Pancreas (tissue), 10 donors: ENCODE results near the gene HOXA13. TPM values are rescaled to one million over a fixed set of nuclear protein-coding genes. Genes with fewer than 3 reads are reported as not detected.
A peak's percentile ranks its signal among the peaks of the same experiment; 100 is the strongest.

ENCODE experiments used
- ATAC-seq, 4 donors: fragments of 200-7000 bp; cut with Tn5 transposase; one replicate each; pipeline versions ENCODE4 v1.8.0 to v1.9.1; 2020; ENCODE audit warnings: mild to moderate bottlenecking in 4 of 4, moderate library complexity in 4 of 4
- DNase-seq, 6 donors: peaks; one replicate each; pipeline ENCODE4 v3.0.0-alpha.2; 2020
- FAIRE-seq: peaks from 2 replicates; lab custom pipeline; 2012; peaks lifted over from hg19 to GRCh38; lab: Jason Lieb, UNC
- H3K27ac ChIP-seq, 4 donors: fragments of 200-600 bp; sonication (generic); 1 replicate in 3 of 4; 2 replicates in 1 of 4; pipeline versions ENCODE4 v1.5.0 to v1.8.0; 2020
- H3K27me3 ChIP-seq, 4 donors: fragments of 200-600 bp; one replicate each; pipeline ENCODE4 v1.8.0; 2021
- H3K36me3 ChIP-seq, 3 donors: fragments of 200-600 bp; sonication (generic) in 1 of 3; one replicate each; pipeline versions ENCODE4 v1.5.0 to v1.8.0; 2020 to 2021
- H3K4me1 ChIP-seq, 3 donors: fragments of 200-600 bp; one replicate each; pipeline ENCODE4 v1.8.0; 2021
- H3K4me3 ChIP-seq, 4 donors: fragments of 200-600 bp; sonication (generic) in 2 of 4; one replicate each; pipeline versions ENCODE4 v1.5.0 to v1.8.0; 2020 to 2021
- H3K9me3 ChIP-seq, 4 donors: fragments of 200-600 bp; one replicate each; pipeline ENCODE4 v1.8.0; 2021
- CTCF ChIP-seq, 4 donors: fragments of 200-600 bp; sonication (generic) in 3 of 4; IDR thresholded peaks; one replicate each; pipeline versions ENCODE4 v1.5.0 to v1.8.0; 2021; ENCODE audit warnings: antibody characterized with exemption in 4 of 4
- WGBS, 2 donors: extraction: QIAGEN DNeasy Blood & Tissue Kit; methylation state at CpG; one replicate each; pipeline ENCODE4 v1.1.7; 2013; 5-methylcytosine and 5-hydroxymethylcytosine counted together
- intact Hi-C, 3 donors: fragments of 100-400 bp; cut with DNase I; formaldehyde crosslinking; loops; one replicate each; pipeline versions ENCODE4 v1.11.1 to v1.14.2; 2022
- polyA plus RNA-seq, 2 donors: library from polyadenylated mRNA; stranded (reverse); fragments of 200-250 nt; gene quantifications; one replicate each; pipeline ENCODE4 v1.2.3, GENCODE V29; 2013
- total RNA-seq, 6 donors: library from RNA; stranded (reverse); fragmentation: NEBNext Ultra II Directional in 4 of 6; extraction: Animal tissue kit (Norgen Biotek cat#: 25700) in 4 of 6; gene quantifications; one replicate each; pipeline versions ENCODE4 v1.2.1 to v1.2.4, GENCODE V29; 2021 to 2023
- donor health status: healthy with polysubstance abuse.
- donor health status: DM: no; HTN: no; CAD: no; lungs with moderate emphysema.
- donor health status: DM: no; HTN: no; CAD: no.
- donor health status: control.
- donor health status: control.
- donor health status: Bipolar disorder and iron deficiency.
- donor health status: DM: yes; HTN: yes; CAD: no.
- donor health status: DM: no; HTN: no; CAD: no.
- donor health status: DM: no; HTN: no; CAD: no.
- donor health status: DM: yes; HTN: yes; CAD: no.

The HOXA13 gene
- total and polyA plus RNA-seq, 8 donors: 0.03 TPM; not detected in 7

GRCh38 chr7:27171637-27172314 lies 28.1 kb downstream of the HOXA13 start:
- Histone ChIP-seq H3K27ac (no peak overlapping the region), H3K36me3 (no peaks in the 10 kb centered on the region), H3K9me3 (no peaks in the 10 kb centered on the region), H3K27me3 (peaks cover 13 to 89% (median 36%) of the 10 kb centered on the region in 4 donors), H3K4me3 (no peak overlapping the region), H3K4me1 (peaks cover 0 to 7% (median 0%) of the 10 kb centered on the region in 3 donors)
- DNase-seq: peak in 2 of 6 donors; percentile 4 to 45
- FAIRE-seq: no peak
- ATAC-seq: no peak
- 8 to 10% methylated on average over 30 of the region's 30 CpGs for WGBS, 2 donors
- intact Hi-C loops: no loop called here
- TF ChIP-seq CTCF (IDR thresholded peaks at IDR 0.05): no peak

DNA sequence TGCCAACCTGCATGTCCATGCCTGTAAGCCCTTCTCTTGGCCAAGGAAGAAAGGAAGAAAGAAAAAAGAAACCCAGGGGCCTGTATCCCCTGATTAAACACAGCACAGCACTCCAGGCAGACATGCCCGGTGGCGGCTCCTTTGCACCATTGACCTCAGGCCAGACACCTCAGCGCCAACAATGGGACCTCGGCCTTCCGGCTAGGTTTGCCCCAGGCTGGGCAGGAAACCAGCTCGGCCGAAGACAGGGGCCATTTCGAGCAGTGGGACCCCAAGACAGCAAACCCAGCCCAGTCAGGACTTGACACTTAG lies 28.6 kb downstream of the HOXA13 start:
- H3K27ac ChIP-seq: no peak overlapping the region
- no peak for TF ChIP-seq CTCF (IDR thresholded peaks at IDR 0.05)
- no peak for FAIRE-seq
- DNase-seq: peak in 3 of 6 donors; percentile 4 to 38 (median 17)
- intact Hi-C loops: no loop called here
- no peaks in the 10 kb centered on the region for H3K36me3 ChIP-seq
- peaks cover 17 to 89% (median 39%) of the 10 kb centered on the region in 4 donors for H3K27me3 ChIP-seq
- no peaks in the 10 kb centered on the region for H3K9me3 ChIP-seq
- no peak overlapping the region for H3K4me3 ChIP-seq
- no peak for ATAC-seq
- WGBS, 2 donors: 9 to 11% methylated on average over 8 of the region's 8 CpGs
- H3K4me1 ChIP-seq: peaks cover 0 to 7% (median 0%) of the 10 kb centered on the region in 3 donors

DNA sequence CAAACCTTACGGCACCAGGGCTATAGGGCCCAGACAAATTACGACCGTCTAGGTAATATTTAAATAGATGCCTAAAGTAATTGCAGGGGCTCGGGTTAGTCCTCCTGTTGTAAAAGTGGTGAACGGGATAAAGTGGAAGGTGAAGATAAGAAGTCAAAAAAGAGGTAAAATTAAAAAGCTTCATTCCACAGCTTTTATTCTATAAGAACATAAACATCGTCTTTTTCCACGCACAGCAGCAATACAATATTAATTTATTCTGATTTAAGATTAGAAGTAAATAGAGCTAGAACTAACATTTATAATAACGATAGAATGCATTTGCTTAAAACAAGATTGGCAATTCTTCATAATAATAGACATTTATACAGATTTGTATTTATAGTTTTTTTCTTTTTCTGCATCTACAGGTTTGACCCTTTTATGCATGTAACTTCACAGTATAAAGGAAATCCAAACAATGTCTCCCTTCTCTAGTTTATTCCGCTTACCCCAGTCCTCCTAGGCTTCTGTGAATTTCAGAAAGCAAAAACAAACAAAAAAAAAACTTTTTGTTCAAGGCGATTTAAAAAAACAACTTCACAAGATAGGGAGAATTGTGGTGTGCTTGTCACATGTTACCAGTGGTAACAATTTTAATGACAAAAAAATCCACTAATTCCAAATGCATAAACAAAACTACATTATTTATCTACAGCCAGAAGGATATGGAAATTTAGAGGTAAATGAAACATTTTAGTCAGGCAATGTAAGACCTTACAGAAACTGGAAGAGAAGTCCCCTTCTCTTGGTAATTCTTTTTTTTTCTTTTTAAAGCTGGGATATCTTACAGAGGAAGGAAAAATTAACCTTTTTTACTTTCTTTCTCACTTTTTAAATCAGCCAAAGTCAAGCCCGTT lies 29.2 kb downstream of the HOXA13 start:
- no peak for DNase-seq
- no peak for FAIRE-seq
- no peak for ATAC-seq
- Histone ChIP-seq H3K4me3 (no peak overlapping the region), H3K4me1 (peaks cover 0 to 7% (median 0%) of the 10 kb centered on the region in 3 donors), H3K36me3 (no peaks in the 10 kb centered on the region), H3K27me3 (peaks cover 17 to 89% (median 44%) of the 10 kb centered on the region in 4 donors), H3K9me3 (no peaks in the 10 kb centered on the region), H3K27ac (no peak overlapping the region)
- intact Hi-C loops: no loop called here
- WGBS, 2 donors: 16 to 19% methylated on average over 11 of the region's 11 CpGs
- no peak for TF ChIP-seq CTCF (IDR thresholded peaks at IDR 0.05)

DNA sequence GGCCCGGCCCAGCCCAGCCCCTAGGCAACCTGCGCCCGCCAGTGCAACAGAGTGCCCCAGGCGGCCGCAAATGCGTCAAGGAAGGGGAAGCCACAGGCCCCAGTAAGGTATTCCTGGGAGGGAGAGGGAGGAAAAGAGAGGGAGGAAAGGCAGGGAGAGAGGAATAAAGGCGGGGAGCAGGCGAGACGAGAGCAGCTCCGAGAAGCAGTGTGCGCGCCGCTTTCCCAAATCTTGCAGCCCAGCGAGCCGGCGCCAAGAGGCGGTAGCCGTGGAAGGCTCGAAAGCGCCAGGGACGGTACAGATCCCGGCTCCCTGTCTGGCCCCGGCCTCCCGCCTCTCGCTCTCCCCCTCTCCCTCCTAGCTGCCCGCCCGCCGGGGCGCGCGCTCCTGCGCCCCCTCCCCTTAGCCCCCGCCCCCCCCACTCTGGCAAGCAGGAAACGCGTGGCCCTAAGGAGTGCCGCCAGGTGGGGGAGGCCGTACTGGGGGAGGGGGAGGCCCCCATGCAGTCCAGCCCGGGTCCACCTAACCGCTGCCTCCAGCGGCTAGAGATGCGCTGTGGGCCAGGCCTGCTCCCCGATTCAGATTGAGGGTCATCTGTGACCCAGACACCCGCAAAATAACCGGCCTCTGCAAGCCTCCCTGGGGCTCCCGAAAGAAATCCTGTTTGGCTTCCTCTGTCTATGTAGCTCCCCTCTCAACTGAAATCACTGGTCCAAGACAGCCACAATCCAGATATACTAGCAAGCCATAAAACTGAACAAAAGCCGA lies 30.0 kb downstream of the HOXA13 start:
- no peak overlapping the region for H3K4me3 ChIP-seq

More for the DNA sequence above, 30.0 kb downstream of the HOXA13 start:
- H3K4me1 ChIP-seq: peaks cover 0 to 7% (median 0%) of the 10 kb centered on the region in 3 donors
- H3K27ac ChIP-seq: no peak overlapping the region
- peaks cover 17 to 94% (median 48%) of the 10 kb centered on the region in 4 donors for H3K27me3 ChIP-seq
- ATAC-seq (no peak), DNase-seq (peak in 3 of 6 donors; percentile 10 to 59 (median 59)), FAIRE-seq (no peak)
- H3K36me3 ChIP-seq: no peaks in the 10 kb centered on the region
- H3K9me3 ChIP-seq: no peaks in the 10 kb centered on the region
- WGBS, 2 donors: 6 to 8% methylated on average over 27 to 46 of the region's 46 CpGs
- intact Hi-C loops: no loop called here
- TF ChIP-seq CTCF (IDR thresholded peaks at IDR 0.05): no peak
